ENCODE data around the gene FAM83F. TPM values are rescaled to one million over a fixed set of nuclear protein-coding genes. Genes with fewer than 3 reads are reported as not detected.

The FAM83F gene
- total and polyA plus RNA-seq, 4 donors, result 0.39 to 1.5 (median 1.2) TPM

GRCh38 chr22:39988386-39989114, 6.2 kb upstream of the FAM83F start:
- no peak for DNase-seq (ENCODE audit: low spot score)
- H3K27me3 ChIP-seq (ENCODE audit: control insufficient read depth in 4 of 4, insufficient read depth in 4 of 4, low read length in 3 of 4), result no peaks in the 10 kb centered on the region
- H3K4me3 ChIP-seq (ENCODE audit: low read depth in 1 of 3, low read length in 3 of 3), result no peak overlapping the region
- no peaks in the 10 kb centered on the region for H3K36me3 ChIP-seq (ENCODE audit: control insufficient read depth in 4 of 4, insufficient read depth in 3 of 4, low read depth in 1 of 4, low read length in 3 of 4)
- no peak overlapping the region for H3K9ac ChIP-seq (ENCODE audit: low read depth in 1 of 2, low read length in 2 of 2)
- no peak overlapping the region for H3K27ac ChIP-seq (ENCODE audit: low read depth in 1 of 2, low read length in 2 of 2)
- peaks cover 6 to 38% (median 32%) of the 10 kb centered on the region in 4 donors for H3K4me1 ChIP-seq (ENCODE audit: control insufficient read depth in 4 of 4, insufficient read depth in 4 of 4, low read length in 3 of 4)
- WGBS, result 85% methylated on average over 10 of the region's 10 CpGs
- no peak for TF ChIP-seq FOXA1 (IDR thresholded peaks at IDR 0.05)
- TF ChIP-seq, protein P1, sequence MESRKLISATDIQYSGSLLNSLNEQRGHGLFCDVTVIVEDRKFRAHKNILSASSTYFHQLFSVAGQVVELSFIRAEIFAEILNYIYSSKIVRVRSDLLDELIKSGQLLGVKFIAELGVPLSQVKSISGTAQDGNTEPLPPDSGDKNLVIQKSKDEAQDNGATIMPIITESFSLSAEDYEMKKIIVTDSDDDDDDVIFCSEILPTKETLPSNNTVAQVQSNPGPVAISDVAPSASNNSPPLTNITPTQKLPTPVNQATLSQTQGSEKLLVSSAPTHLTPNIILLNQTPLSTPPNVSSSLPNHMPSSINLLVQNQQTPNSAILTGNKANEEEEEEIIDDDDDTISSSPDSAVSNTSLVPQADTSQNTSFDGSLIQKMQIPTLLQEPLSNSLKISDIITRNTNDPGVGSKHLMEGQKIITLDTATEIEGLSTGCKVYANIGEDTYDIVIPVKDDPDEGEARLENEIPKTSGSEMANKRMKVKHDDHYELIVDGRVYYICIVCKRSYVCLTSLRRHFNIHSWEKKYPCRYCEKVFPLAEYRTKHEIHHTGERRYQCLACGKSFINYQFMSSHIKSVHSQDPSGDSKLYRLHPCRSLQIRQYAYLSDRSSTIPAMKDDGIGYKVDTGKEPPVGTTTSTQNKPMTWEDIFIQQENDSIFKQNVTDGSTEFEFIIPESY (IDR thresholded peaks at IDR 0.05), result no peak
- TF ChIP-seq HNF4G (IDR thresholded peaks at IDR 0.05), result no peak
- no peak for TF ChIP-seq GABPA (IDR thresholded peaks at IDR 0.05 in 1 of 2, conservative IDR thresholded peaks at IDR 0.05 in 1 of 2)
- no peak for TF ChIP-seq MAX (IDR thresholded peaks at IDR 0.05)
- no peaks in the 10 kb centered on the region for H3K9me3 ChIP-seq (ENCODE audit: control insufficient read depth in 4 of 4, low read length in 3 of 4)

DNA sequence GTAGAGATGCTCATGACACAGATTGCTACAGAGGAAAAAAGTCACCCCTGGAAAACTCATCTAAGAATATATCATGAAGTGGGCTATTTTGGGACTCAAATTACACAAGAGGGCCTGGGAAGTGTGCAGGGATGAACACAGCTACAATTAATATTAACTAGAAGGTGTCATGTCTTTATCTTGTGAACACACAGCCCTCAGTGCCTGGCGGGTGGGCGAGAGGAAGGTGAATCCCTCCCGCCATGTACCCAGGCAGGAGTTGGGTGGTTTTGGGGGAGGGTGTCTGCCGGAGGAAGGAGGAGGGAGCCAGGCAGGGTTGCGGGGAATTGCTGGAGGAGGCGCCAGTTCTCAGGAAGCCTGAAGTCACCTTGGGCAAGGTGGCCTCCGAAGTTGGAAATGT, 5.1 kb upstream of the FAM83F start:
- Histone ChIP-seq H3K9me3 (ENCODE audit: control insufficient read depth in 4 of 4, low read length in 3 of 4) (no peaks in the 10 kb centered on the region), H3K27ac (ENCODE audit: low read depth in 1 of 2, low read length in 2 of 2) (no peak overlapping the region), H3K36me3 (ENCODE audit: control insufficient read depth in 4 of 4, insufficient read depth in 3 of 4, low read depth in 1 of 4, low read length in 3 of 4) (no peaks in the 10 kb centered on the region), H3K9ac (ENCODE audit: low read depth in 1 of 2, low read length in 2 of 2) (no peak overlapping the region), H3K4me3 (ENCODE audit: low read depth in 1 of 3, low read length in 3 of 3) (no peak overlapping the region), H3K27me3 (ENCODE audit: control insufficient read depth in 4 of 4, insufficient read depth in 4 of 4, low read length in 3 of 4) (no peaks in the 10 kb centered on the region), H3K4me1 (ENCODE audit: control insufficient read depth in 4 of 4, insufficient read depth in 4 of 4, low read length in 3 of 4) (peaks cover 6 to 42% (median 34%) of the 10 kb centered on the region in 4 donors)
- no peak for TF ChIP-seq GABPA (IDR thresholded peaks at IDR 0.05 in 1 of 2, conservative IDR thresholded peaks at IDR 0.05 in 1 of 2)
- 90% methylated on average over 7 of the region's 7 CpGs for WGBS
- no peak for DNase-seq (ENCODE audit: low spot score)

DNA sequence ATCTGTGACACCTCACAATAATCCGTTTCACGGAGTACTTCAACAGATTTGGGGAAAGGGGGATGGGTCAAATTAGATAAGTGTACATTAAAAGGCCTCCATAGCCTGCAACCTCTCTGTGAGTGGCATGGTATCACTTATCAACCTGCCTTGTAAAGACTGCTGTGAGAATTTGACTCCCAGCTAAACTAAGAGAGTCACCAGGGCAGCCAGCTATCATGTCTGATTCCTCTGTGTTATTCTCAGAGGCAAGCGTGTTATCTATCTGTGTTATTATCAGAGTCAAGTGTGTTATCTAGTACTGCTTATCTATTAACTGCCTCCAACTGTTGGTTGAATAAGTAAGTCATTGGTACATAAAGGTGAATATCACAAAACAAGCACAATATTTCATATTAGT, 4.1 kb upstream of the FAM83F start:
- WGBS, result 51% methylated on average over 3 of the region's 3 CpGs
- DNase-seq (ENCODE audit: low spot score), result no peak
- no peaks in the 10 kb centered on the region for H3K9me3 ChIP-seq (ENCODE audit: control insufficient read depth in 4 of 4, low read length in 3 of 4)
- peak overlapping the region; percentile 68 to 75 for H3K27ac ChIP-seq (ENCODE audit: low read depth in 1 of 2, low read length in 2 of 2)
- H3K9ac ChIP-seq (ENCODE audit: low read depth in 1 of 2, low read length in 2 of 2), result peak overlapping the region in 1 of 2 donors; percentile 43
- H3K36me3 ChIP-seq (ENCODE audit: control insufficient read depth in 4 of 4, insufficient read depth in 3 of 4, low read depth in 1 of 4, low read length in 3 of 4), result no peaks in the 10 kb centered on the region
- H3K4me3 ChIP-seq (ENCODE audit: low read depth in 1 of 3, low read length in 3 of 3), result no peak overlapping the region
- H3K27me3 ChIP-seq (ENCODE audit: control insufficient read depth in 4 of 4, insufficient read depth in 4 of 4, low read length in 3 of 4), result no peaks in the 10 kb centered on the region
- TF ChIP-seq HNF4G (IDR thresholded peaks at IDR 0.05), result no peak
- no peak for TF ChIP-seq SP1 (IDR thresholded peaks at IDR 0.05)
- H3K4me1 ChIP-seq (ENCODE audit: control insufficient read depth in 4 of 4, insufficient read depth in 4 of 4, low read length in 3 of 4), result peaks cover 6 to 42% (median 34%) of the 10 kb centered on the region in 4 donors

- 30% methylated on average over 9 of the region's 9 CpGs for WGBS
- Histone ChIP-seq H3K36me3 (ENCODE audit: control insufficient read depth in 4 of 4, insufficient read depth in 3 of 4, low read depth in 1 of 4, low read length in 3 of 4) (no peaks in the 10 kb centered on the region), H3K9me3 (ENCODE audit: control insufficient read depth in 4 of 4, low read length in 3 of 4) (no peaks in the 10 kb centered on the region), H3K4me3 (ENCODE audit: low read depth in 1 of 3, low read length in 3 of 3) (no peak overlapping the region), H3K4me1 (ENCODE audit: control insufficient read depth in 4 of 4, insufficient read depth in 4 of 4, low read length in 3 of 4) (peaks cover 6 to 44% (median 36%) of the 10 kb centered on the region in 4 donors), H3K27me3 (ENCODE audit: control insufficient read depth in 4 of 4, insufficient read depth in 4 of 4, low read length in 3 of 4) (no peaks in the 10 kb centered on the region), H3K9ac (ENCODE audit: low read depth in 1 of 2, low read length in 2 of 2) (peak overlapping the region in 1 of 2 donors; percentile 78), H3K27ac (ENCODE audit: low read depth in 1 of 2, low read length in 2 of 2) (peak overlapping the region; percentile 68 to 75)
- no peak for DNase-seq (ENCODE audit: low spot score)
- TF ChIP-seq YY1 (IDR thresholded peaks at IDR 0.05), result peak; percentile 83
- TF ChIP-seq FOXA2 (IDR thresholded peaks at IDR 0.05), result peak; percentile 61
- TF ChIP-seq RAD21 (IDR thresholded peaks at IDR 0.05), result peak in 1 of 2 donors; percentile 21
- TF ChIP-seq HNF4A (conservative IDR thresholded peaks at IDR 0.05), result peak; percentile 37 to 42
- TF ChIP-seq HNF4G (IDR thresholded peaks at IDR 0.05), result no peak
- TF ChIP-seq JUND (IDR thresholded peaks at IDR 0.05), result peak in 1 of 2 donors; percentile 24
- TF ChIP-seq GABPA (IDR thresholded peaks at IDR 0.05 in 1 of 2, conservative IDR thresholded peaks at IDR 0.05 in 1 of 2), result no peak
- TF ChIP-seq SP1 (IDR thresholded peaks at IDR 0.05), result peak; percentile 94
- no peak for TF ChIP-seq REST (IDR thresholded peaks at IDR 0.05)
- TF ChIP-seq, protein P2, sequence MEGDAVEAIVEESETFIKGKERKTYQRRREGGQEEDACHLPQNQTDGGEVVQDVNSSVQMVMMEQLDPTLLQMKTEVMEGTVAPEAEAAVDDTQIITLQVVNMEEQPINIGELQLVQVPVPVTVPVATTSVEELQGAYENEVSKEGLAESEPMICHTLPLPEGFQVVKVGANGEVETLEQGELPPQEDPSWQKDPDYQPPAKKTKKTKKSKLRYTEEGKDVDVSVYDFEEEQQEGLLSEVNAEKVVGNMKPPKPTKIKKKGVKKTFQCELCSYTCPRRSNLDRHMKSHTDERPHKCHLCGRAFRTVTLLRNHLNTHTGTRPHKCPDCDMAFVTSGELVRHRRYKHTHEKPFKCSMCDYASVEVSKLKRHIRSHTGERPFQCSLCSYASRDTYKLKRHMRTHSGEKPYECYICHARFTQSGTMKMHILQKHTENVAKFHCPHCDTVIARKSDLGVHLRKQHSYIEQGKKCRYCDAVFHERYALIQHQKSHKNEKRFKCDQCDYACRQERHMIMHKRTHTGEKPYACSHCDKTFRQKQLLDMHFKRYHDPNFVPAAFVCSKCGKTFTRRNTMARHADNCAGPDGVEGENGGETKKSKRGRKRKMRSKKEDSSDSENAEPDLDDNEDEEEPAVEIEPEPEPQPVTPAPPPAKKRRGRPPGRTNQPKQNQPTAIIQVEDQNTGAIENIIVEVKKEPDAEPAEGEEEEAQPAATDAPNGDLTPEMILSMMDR (IDR thresholded peaks at IDR 0.05; ENCODE audit: low read depth, low read length, missing input control), result no peak
These were observed 3.4 kb upstream of the FAM83F start for GRCh38 chr22:39991159-39991860.
